Endothelial cell of umbilical vein (primary cell): ENCODE data around the gene CD93.

ENCODE experiments used
- EZH2 ChIP-seq: IDR thresholded peaks from 2 replicates; pipeline ENCODE4 v1.6.1; 2012; ENCODE audit warnings: borderline replicate concordance, low read depth, mild to moderate bottlenecking, moderate library complexity, low read length, inconsistent platforms; ENCODE audit not compliant: severe bottlenecking
- JUN ChIP-seq: IDR thresholded peaks from 2 replicates; pipeline ENCODE4 v1.6.1; 2011; ENCODE audit warnings: borderline replicate concordance, low read depth; ENCODE audit not compliant: insufficient read length, insufficient read depth
- POLR2A ChIP-seq: IDR thresholded peaks from 2 replicates; pipeline ENCODE4 v1.6.1; 2012; ENCODE audit warnings: low read depth, mild to moderate bottlenecking, control low read depth, low read length
- POLR2AphosphoS5 ChIP-seq: IDR thresholded peaks from 2 replicates; pipeline ENCODE4 v1.6.1; 2012; ENCODE audit warnings: low read depth, mild to moderate bottlenecking, control low read depth, low read length, moderate library complexity; ENCODE audit not compliant: insufficient read depth
- TF ChIP-seq, protein P1 (sequence below), 2 donors: IDR thresholded peaks; 1 replicate in 1 of 2; 2 replicates in 1 of 2; pipeline ENCODE4 v1.5.1; 2011; ENCODE audit warnings: low read length in 2 of 2, mild to moderate bottlenecking in 2 of 2, moderate library complexity in 2 of 2, control low read depth in 1 of 2, inconsistent platforms in 1 of 2, low read depth in 1 of 2; ENCODE audit not compliant: insufficient read depth in 1 of 2; ENCODE audit errors: extremely low read depth in 1 of 2
- TF ChIP-seq, protein P2 (sequence below): IDR thresholded peaks from 2 replicates; pipeline ENCODE4 v1.6.1; 2011; ENCODE audit not compliant: insufficient read depth, insufficient read length

DNA sequence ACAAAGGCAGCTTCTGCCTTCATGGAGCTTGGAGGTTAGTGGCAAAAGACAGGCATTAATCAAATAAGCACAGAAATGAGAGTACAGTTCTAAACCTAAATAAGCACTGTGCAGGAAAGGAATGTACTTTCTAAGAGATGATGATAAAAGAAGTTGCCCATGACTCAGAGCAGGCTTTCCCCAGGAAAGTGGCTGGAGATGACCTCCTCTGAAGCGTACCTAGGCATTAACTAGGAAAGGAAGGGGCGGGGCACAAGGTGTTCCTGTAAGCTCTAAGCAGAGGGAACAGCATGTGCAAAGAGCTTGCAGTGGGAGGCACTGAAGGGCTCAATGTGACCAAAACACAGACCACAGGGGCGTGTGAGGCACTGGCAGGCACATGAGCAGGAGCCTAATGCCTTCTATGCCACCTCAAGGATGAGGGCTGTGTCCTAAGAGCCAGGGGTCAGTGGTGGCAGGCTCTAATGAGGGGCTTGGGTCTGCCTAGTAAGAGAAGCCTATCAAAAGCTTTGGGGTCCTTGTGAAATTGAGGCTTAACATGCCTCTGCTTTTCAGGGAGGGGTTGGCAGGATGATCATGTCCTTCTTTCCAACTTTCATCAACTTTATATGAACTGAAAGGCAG is 46.1 kb downstream of the CD93 start:
- TF ChIP-seq, protein P1, sequence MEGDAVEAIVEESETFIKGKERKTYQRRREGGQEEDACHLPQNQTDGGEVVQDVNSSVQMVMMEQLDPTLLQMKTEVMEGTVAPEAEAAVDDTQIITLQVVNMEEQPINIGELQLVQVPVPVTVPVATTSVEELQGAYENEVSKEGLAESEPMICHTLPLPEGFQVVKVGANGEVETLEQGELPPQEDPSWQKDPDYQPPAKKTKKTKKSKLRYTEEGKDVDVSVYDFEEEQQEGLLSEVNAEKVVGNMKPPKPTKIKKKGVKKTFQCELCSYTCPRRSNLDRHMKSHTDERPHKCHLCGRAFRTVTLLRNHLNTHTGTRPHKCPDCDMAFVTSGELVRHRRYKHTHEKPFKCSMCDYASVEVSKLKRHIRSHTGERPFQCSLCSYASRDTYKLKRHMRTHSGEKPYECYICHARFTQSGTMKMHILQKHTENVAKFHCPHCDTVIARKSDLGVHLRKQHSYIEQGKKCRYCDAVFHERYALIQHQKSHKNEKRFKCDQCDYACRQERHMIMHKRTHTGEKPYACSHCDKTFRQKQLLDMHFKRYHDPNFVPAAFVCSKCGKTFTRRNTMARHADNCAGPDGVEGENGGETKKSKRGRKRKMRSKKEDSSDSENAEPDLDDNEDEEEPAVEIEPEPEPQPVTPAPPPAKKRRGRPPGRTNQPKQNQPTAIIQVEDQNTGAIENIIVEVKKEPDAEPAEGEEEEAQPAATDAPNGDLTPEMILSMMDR (IDR thresholded peaks at IDR 0.05; ENCODE audit: extremely low read depth in 1 of 2, insufficient read depth in 1 of 2, low read depth in 1 of 2, low read length in 2 of 2) = no peak
- no peak for TF ChIP-seq POLR2A
- TF ChIP-seq EZH2 = no peak
- no peak for TF ChIP-seq JUN
- TF ChIP-seq, protein P2, sequence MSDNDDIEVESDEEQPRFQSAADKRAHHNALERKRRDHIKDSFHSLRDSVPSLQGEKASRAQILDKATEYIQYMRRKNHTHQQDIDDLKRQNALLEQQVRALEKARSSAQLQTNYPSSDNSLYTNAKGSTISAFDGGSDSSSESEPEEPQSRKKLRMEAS = no peak
- TF ChIP-seq POLR2AphosphoS5 = no peak
